Pancreas (tissue), 10 donors: ENCODE results near the gene SLC27A2. TPM values are rescaled to one million over a fixed set of nuclear protein-coding genes. Genes with fewer than 3 reads are reported as not detected.

Source experiments
- ATAC-seq, 4 donors: fragments of 200-7000 bp; cut with Tn5 transposase; one replicate each; pipeline versions ENCODE4 v1.8.0 to v1.9.1; 2020; ENCODE audit warnings: mild to moderate bottlenecking in 4 of 4, moderate library complexity in 4 of 4
- DNase-seq, 6 donors: peaks; one replicate each; pipeline ENCODE4 v3.0.0-alpha.2; 2020
- FAIRE-seq: peaks from 2 replicates; lab custom pipeline; 2012; peaks lifted over from hg19 to GRCh38; lab: Jason Lieb, UNC
- H3K27ac ChIP-seq, 4 donors: fragments of 200-600 bp; sonication (generic); 1 replicate in 3 of 4; 2 replicates in 1 of 4; pipeline versions ENCODE4 v1.5.0 to v1.8.0; 2020
- H3K27me3 ChIP-seq, 4 donors: fragments of 200-600 bp; one replicate each; pipeline ENCODE4 v1.8.0; 2021
- H3K36me3 ChIP-seq, 3 donors: fragments of 200-600 bp; sonication (generic) in 1 of 3; one replicate each; pipeline versions ENCODE4 v1.5.0 to v1.8.0; 2020 to 2021
- H3K4me1 ChIP-seq, 3 donors: fragments of 200-600 bp; one replicate each; pipeline ENCODE4 v1.8.0; 2021
- H3K4me3 ChIP-seq, 4 donors: fragments of 200-600 bp; sonication (generic) in 2 of 4; one replicate each; pipeline versions ENCODE4 v1.5.0 to v1.8.0; 2020 to 2021
- H3K9me3 ChIP-seq, 4 donors: fragments of 200-600 bp; one replicate each; pipeline ENCODE4 v1.8.0; 2021
- WGBS, 2 donors: extraction: QIAGEN DNeasy Blood & Tissue Kit; methylation state at CpG; one replicate each; pipeline ENCODE4 v1.1.7; 2013; 5-methylcytosine and 5-hydroxymethylcytosine counted together
- intact Hi-C, 3 donors: fragments of 100-400 bp; cut with DNase I; formaldehyde crosslinking; loops; one replicate each; pipeline versions ENCODE4 v1.11.1 to v1.14.2; 2022
- polyA plus RNA-seq, 2 donors: library from polyadenylated mRNA; stranded (reverse); fragments of 200-250 nt; gene quantifications; one replicate each; pipeline ENCODE4 v1.2.3, GENCODE V29; 2013
- total RNA-seq, 6 donors: library from RNA; stranded (reverse); fragmentation: NEBNext Ultra II Directional in 4 of 6; extraction: Animal tissue kit (Norgen Biotek cat#: 25700) in 4 of 6; gene quantifications; one replicate each; pipeline versions ENCODE4 v1.2.1 to v1.2.4, GENCODE V29; 2021 to 2023
- TF ChIP-seq, protein P1 (sequence below), 4 donors: fragments of 200-600 bp; sonication (generic) in 3 of 4; IDR thresholded peaks; one replicate each; pipeline versions ENCODE4 v1.5.0 to v1.8.0; 2021; ENCODE audit warnings: antibody characterized with exemption in 4 of 4
- donor health status: healthy with polysubstance abuse.
- donor health status: DM: no; HTN: no; CAD: no; lungs with moderate emphysema.
- donor health status: DM: no; HTN: no; CAD: no.
- donor health status: control.
- donor health status: control.
- donor health status: Bipolar disorder and iron deficiency.
- donor health status: DM: yes; HTN: yes; CAD: no.
- donor health status: DM: no; HTN: no; CAD: no.
- donor health status: DM: no; HTN: no; CAD: no.
- donor health status: DM: yes; HTN: yes; CAD: no.

Gene SLC27A2
- total and polyA plus RNA-seq, 8 donors, result 1.5 to 6.1 (median 3.2) TPM

- Histone ChIP-seq H3K4me3 (no peak overlapping the region), H3K4me1 (no peaks in the 10 kb centered on the region), H3K27ac (no peak overlapping the region), H3K27me3 (no peaks in the 10 kb centered on the region), H3K9me3 (no peaks in the 10 kb centered on the region), H3K36me3 (no peaks in the 10 kb centered on the region)
- FAIRE-seq, result no peak
- WGBS, 2 donors, result 52 to 56% methylated on average over 2 of the region's 2 CpGs
- TF ChIP-seq, protein P1, sequence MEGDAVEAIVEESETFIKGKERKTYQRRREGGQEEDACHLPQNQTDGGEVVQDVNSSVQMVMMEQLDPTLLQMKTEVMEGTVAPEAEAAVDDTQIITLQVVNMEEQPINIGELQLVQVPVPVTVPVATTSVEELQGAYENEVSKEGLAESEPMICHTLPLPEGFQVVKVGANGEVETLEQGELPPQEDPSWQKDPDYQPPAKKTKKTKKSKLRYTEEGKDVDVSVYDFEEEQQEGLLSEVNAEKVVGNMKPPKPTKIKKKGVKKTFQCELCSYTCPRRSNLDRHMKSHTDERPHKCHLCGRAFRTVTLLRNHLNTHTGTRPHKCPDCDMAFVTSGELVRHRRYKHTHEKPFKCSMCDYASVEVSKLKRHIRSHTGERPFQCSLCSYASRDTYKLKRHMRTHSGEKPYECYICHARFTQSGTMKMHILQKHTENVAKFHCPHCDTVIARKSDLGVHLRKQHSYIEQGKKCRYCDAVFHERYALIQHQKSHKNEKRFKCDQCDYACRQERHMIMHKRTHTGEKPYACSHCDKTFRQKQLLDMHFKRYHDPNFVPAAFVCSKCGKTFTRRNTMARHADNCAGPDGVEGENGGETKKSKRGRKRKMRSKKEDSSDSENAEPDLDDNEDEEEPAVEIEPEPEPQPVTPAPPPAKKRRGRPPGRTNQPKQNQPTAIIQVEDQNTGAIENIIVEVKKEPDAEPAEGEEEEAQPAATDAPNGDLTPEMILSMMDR (IDR thresholded peaks at IDR 0.05), result no peak
- intact Hi-C loops, result no loop called here
- no peak for ATAC-seq
- no peak for DNase-seq
These were observed 18.9 kb upstream of the SLC27A2 start for GRCh38 chr15:50162969-50163718.

DNA sequence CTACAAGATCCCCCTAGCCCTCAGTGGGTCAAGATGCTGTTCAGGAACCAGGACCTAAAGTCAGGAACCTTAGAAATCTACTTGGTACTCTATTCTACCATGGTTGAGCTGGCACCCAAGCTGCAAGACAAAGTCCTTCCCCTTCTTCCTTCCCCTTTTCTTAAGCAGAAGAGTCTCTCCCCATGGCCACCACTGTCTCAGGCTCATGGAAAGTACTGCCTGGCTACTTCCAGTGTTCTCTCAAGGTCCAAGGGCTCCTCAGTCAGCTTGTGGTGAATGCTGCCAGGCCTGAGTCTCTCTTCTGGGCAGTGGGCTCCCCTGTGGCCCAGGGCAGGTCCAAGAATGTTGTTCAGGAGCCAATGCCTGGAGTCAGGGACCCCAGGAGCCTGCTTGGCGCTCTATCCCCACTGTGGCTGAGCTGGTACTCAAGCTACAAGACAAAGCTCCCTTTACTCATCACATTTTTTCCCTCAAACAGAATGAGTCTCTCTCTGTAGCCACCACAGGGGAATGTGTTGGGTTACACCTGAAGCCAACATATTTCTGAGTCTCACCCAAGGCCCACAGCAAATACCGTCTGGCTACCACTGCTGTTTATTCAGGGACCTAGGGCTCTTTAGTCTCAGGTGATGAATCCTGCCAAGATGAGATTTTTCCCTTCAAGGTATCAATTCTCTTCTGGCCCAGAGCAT is 18.1 kb upstream of the SLC27A2 start:
- intact Hi-C loops, result no loop called here
- no peak overlapping the region for H3K4me3 ChIP-seq
- H3K4me1 ChIP-seq, result no peaks in the 10 kb centered on the region
- TF ChIP-seq, protein P1 (IDR thresholded peaks at IDR 0.05), result no peak
- no peaks in the 10 kb centered on the region for H3K36me3 ChIP-seq
- DNase-seq (no peak), FAIRE-seq (no peak), ATAC-seq (no peak)
- H3K27ac ChIP-seq, result no peak overlapping the region
- WGBS, 2 donors, result 90 to 92% methylated on average over 2 of the region's 2 CpGs
- H3K9me3 ChIP-seq, result no peaks in the 10 kb centered on the region
- H3K27me3 ChIP-seq, result no peaks in the 10 kb centered on the region

DNA sequence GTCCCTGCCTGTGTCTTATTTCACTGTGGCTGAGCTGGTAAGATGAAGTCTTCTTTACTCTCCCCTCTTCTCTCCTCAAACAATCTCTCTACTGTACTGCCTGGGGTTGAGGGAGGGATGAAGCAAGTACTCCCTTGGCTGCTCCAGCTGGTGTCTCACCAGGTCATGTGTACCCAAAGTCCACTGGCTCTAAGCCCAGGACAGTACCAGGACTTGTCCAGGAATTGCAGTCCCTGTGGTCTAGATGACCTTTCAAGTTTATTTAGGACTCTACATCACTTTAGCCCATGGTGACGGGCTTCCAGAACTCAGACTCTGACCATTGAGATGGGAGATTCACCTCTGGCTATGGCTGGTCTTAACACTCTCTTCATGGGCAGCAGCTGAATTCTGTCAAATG is 17.5 kb upstream of the SLC27A2 start:
- H3K27me3 ChIP-seq, result no peaks in the 10 kb centered on the region
- whole genome bisulfite sequencing, 2 donors, result 86 to 91% methylated on average over 1 of the region's 1 CpG
- no peak for DNase-seq
- intact Hi-C loops, result no loop called here
- peak in 1 of 4 donors; percentile 37 for ATAC-seq
- TF ChIP-seq, protein P1 (IDR thresholded peaks at IDR 0.05), result no peak
- H3K9me3 ChIP-seq, result no peaks in the 10 kb centered on the region
- no peak overlapping the region for H3K27ac ChIP-seq
- H3K36me3 ChIP-seq, result no peaks in the 10 kb centered on the region
- no peak overlapping the region for H3K4me3 ChIP-seq
- no peaks in the 10 kb centered on the region for H3K4me1 ChIP-seq
- FAIRE-seq, result no peak

- H3K4me1 ChIP-seq, result no peaks in the 10 kb centered on the region
- ATAC-seq (peak in 2 of 4 donors; percentile 23 to 56), FAIRE-seq (no peak), DNase-seq (no peak)
- no peaks in the 10 kb centered on the region for H3K9me3 ChIP-seq
- H3K4me3 ChIP-seq, result no peak overlapping the region
- whole genome bisulfite sequencing, 2 donors, result 66 to 73% methylated on average over 1 of the region's 1 CpG
- no peaks in the 10 kb centered on the region for H3K27me3 ChIP-seq
- intact Hi-C loops, result no loop called here
- no peaks in the 10 kb centered on the region for H3K36me3 ChIP-seq
- H3K27ac ChIP-seq, result no peak overlapping the region
- TF ChIP-seq, protein P1 (IDR thresholded peaks at IDR 0.05), result no peak
These were observed 15.8 kb upstream of the SLC27A2 start for GRCh38 chr15:50166216-50166615.

DNA sequence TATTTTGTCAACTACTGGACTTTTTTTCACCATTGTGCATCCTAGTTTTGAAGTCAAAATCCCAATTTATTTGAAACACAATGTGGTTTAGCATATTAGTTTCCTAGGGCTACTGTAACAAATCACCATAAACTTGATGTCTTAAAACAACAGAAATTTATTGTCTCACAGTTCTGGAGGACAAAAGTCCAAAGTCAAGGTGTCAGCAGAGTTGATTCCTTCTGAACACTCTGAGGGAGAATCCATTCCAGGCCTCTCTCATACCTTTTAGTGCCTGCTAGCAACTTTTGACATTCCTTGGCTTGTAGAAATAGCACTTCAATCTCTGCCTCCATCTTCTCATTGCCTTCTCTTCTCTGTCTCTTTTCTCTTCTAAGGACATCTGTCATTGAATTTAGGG is 14.9 kb upstream of the SLC27A2 start:
- FAIRE-seq (no peak), ATAC-seq (no peak), DNase-seq (no peak)
- TF ChIP-seq, protein P1 (IDR thresholded peaks at IDR 0.05), result no peak
- Histone ChIP-seq H3K36me3 (no peaks in the 10 kb centered on the region), H3K4me3 (no peak overlapping the region), H3K27me3 (no peaks in the 10 kb centered on the region), H3K4me1 (no peaks in the 10 kb centered on the region), H3K27ac (no peak overlapping the region), H3K9me3 (no peaks in the 10 kb centered on the region)
- intact Hi-C loops, result no loop called here
